Transverse colon (tissue), 3 donors: ENCODE measurements around the gene B3GNT7.

Experiments used
- POLR2A ChIP-seq: fragments of 450-650 bp; IDR thresholded peaks from one replicate; pipeline ENCODE4 v1.6.1; 2016; ENCODE audit warnings: antibody characterized with exemption, mild to moderate bottlenecking, moderate library complexity
- TF ChIP-seq, protein P1 (sequence below), 5 experiments: fragments of 200-600 bp in 3 of 5; fragments of 450-650 bp in 2 of 5; sonication (generic) in 3 of 5; IDR thresholded peaks; 1 replicate in 2 of 5; 2 replicates in 3 of 5; pipeline ENCODE4 v1.5.1; 2016 to 2017; ENCODE audit warnings: antibody characterized with exemption in 5 of 5, inconsistent platforms in 3 of 5, mild to moderate bottlenecking in 2 of 5, moderate library complexity in 1 of 5

DNA sequence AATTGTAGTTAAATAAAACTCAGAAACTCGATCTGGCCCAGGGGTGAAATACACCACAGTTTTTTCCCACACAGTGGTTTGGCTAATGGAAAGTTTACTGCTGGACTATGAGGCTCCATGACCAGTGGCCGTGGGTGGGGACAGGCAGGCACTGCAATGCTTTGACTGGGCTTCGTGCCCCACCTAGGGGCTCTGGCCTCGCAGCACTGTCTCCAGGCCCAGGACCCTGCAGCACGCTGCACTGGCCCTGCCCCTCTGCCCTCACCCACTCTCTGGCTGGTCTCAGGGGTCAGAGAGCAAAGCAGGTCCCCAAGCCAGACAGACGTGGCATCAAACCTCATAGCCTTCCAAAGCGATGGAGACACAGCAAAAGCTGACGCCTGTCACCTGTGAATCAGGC is 13.4 kb upstream of the B3GNT7 start:
- TF ChIP-seq, protein P1, sequence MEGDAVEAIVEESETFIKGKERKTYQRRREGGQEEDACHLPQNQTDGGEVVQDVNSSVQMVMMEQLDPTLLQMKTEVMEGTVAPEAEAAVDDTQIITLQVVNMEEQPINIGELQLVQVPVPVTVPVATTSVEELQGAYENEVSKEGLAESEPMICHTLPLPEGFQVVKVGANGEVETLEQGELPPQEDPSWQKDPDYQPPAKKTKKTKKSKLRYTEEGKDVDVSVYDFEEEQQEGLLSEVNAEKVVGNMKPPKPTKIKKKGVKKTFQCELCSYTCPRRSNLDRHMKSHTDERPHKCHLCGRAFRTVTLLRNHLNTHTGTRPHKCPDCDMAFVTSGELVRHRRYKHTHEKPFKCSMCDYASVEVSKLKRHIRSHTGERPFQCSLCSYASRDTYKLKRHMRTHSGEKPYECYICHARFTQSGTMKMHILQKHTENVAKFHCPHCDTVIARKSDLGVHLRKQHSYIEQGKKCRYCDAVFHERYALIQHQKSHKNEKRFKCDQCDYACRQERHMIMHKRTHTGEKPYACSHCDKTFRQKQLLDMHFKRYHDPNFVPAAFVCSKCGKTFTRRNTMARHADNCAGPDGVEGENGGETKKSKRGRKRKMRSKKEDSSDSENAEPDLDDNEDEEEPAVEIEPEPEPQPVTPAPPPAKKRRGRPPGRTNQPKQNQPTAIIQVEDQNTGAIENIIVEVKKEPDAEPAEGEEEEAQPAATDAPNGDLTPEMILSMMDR (IDR thresholded peaks at IDR 0.05): no peak
- no peak for TF ChIP-seq POLR2A
